Kidney epithelial cell (primary cell): Measurements from ENCODE around the gene PLXND1. TPM values are rescaled to one million over a fixed set of nuclear protein-coding genes. Genes with fewer than 3 reads are reported as not detected.

Experiments
- DNase-seq: peaks from one replicate; pipeline ENCODE4 v3.0.0-alpha.2; 2010; ENCODE audit warnings: low read depth
- H3K27me3 ChIP-seq: 2 replicates; pipeline ENCODE4 v1.6.0; 2011; ENCODE audit warnings: low read length; ENCODE audit not compliant: control insufficient read depth, insufficient read depth
- H3K36me3 ChIP-seq: 2 replicates; pipeline ENCODE4 v1.5.1; 2011; ENCODE audit warnings: low read length; ENCODE audit not compliant: control insufficient read depth, insufficient read depth
- H3K4me3 ChIP-seq: 2 replicates; pipeline ENCODE4 v1.5.1; 2011; ENCODE audit warnings: low read depth, mild to moderate bottlenecking, control low read depth, low read length
- total RNA-seq: library from RNA; depleted of rRNA; stranded (reverse); fragments of >200 nt; gene quantifications from 2 replicates; pipeline ENCODE4 v1.2.3, GENCODE V29; 2015
- TF ChIP-seq, protein P1 (sequence below): IDR thresholded peaks from 2 replicates; pipeline ENCODE4 v1.5.1; 2011; ENCODE audit warnings: mild to moderate bottlenecking, moderate library complexity, low read length, control low read depth, inconsistent platforms; ENCODE audit not compliant: insufficient read depth, poor library complexity, severe bottlenecking

The PLXND1 gene
- total RNA-seq, 1 donor from 2014 or later = 103 TPM

DNA sequence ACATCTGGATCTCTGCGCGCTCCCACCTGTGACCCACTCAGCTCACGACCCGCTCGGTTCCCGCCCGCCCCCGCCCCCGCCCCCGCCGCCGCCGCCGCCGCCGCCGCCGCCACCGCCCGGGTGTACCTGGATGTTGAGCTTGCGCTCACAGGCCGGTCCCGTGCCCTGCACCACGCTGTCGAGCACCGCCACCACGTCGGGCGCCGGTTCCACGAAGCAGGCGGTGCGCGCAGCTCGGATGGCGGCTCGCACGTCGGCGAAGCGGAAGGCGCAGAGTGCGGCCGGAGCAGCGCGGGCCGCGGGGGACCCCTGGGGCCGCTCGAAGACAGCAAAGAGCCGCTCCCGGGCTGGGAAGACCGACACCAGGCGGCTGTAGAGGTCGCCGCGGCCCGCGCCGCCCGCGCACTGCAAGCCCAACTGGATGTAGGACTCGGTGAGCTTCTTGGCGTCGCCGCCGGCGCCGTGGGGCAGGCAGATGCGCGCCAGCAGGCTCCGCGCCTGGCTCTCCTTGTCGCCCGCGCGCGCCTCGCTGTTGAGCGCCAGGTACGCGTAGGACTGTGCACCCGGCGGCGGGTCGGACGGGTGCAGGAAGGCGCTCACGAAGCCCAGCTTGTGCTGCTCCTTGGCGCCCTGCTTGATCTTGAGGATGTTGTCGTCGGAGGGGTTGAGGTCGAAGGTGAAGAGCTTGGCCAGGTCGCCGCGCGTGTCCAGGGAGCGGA is 1.1 kb downstream of the PLXND1 start:
- TF ChIP-seq, protein P1, sequence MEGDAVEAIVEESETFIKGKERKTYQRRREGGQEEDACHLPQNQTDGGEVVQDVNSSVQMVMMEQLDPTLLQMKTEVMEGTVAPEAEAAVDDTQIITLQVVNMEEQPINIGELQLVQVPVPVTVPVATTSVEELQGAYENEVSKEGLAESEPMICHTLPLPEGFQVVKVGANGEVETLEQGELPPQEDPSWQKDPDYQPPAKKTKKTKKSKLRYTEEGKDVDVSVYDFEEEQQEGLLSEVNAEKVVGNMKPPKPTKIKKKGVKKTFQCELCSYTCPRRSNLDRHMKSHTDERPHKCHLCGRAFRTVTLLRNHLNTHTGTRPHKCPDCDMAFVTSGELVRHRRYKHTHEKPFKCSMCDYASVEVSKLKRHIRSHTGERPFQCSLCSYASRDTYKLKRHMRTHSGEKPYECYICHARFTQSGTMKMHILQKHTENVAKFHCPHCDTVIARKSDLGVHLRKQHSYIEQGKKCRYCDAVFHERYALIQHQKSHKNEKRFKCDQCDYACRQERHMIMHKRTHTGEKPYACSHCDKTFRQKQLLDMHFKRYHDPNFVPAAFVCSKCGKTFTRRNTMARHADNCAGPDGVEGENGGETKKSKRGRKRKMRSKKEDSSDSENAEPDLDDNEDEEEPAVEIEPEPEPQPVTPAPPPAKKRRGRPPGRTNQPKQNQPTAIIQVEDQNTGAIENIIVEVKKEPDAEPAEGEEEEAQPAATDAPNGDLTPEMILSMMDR = no peak
- Histone ChIP-seq H3K4me3 (peak overlapping the region; percentile 56), H3K36me3 (no peaks in the 10 kb centered on the region), H3K27me3 (no peaks in the 10 kb centered on the region)
- no peak for DNase-seq

DNA sequence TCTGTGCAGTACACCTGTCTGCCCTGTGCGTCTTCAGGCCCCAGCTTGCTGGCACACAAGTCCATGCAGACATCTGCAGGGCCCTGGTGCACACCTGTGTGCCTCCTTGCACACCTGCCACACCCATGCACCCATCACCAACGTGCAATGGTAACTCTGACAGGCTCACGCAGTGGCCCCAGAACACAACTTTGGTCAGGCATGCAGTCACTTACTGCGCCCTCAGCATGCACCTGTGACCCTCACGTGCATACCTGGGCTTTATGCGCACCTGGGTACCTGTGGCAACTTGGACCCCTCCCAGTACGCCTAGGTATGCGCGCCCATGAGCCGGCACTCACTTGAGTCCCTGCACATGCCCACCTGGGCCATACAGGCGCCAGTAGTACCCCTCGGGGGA is 1.7 kb downstream of the PLXND1 start:
- Histone ChIP-seq H3K36me3 (no peaks in the 10 kb centered on the region), H3K27me3 (no peaks in the 10 kb centered on the region), H3K4me3 (peak overlapping the region; percentile 56)
- TF ChIP-seq, protein P1 = no peak
- no peak for DNase-seq

DNA sequence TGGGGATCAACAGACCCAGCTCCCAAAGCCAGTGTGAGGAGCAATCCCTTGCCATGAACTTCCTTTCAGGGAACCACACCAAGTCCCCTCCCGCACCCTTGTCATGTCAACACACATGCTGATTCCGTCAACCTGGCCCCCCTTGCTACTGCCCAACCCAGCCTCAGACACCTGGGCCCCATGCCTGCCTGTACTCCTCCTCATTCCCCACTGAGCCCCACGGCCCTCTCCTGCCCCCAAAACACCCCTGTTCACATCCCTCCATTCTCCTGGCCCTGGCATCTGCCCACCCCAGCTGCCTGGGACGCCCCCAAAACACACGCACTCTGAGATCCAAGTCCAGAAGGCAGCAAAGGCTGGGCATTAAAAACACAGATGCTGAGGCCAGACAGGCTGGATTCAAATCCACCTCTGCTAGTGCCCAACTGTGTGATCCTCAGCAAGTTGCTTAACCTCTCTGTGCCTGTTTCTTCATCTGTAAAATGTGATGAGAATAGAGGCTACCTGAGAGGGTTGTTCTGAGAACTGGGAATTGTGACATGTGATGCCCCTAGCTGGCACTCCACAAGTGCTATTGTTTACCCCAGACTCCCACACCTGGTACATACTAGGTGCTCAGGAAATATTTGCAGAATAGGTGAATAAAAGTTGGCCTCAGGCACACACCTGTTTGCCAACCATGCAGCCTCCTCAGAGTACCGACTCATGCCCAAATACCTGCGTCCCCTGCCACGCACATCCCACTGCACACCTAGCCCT is 2.3 kb downstream of the PLXND1 start:
- H3K27me3 ChIP-seq = no peaks in the 10 kb centered on the region
- H3K36me3 ChIP-seq = no peaks in the 10 kb centered on the region
- TF ChIP-seq, protein P1 = no peak
- H3K4me3 ChIP-seq = peak overlapping the region; percentile 56
- DNase-seq = no peak

DNA sequence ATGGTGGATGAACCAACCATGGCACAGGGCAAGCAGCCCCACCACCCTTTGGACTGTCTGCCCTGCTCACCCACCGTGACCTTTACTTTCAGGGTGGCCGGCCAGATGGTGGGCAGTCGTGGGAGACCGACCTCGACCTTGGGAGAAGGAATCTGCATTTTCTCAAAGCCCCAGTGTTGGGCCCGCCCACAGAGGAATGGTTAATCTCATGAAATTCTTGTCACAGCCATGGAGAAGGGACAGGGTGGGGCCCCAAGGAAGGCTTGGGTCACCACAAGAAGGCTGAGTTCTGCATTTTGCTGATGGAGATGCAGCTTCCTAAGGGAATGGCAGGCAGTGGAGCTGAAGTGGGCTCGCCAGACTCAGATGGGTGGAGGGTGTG is 2.9 kb downstream of the PLXND1 start:
- TF ChIP-seq, protein P1 = no peak
- peak overlapping the region; percentile 12 for H3K4me3 ChIP-seq
- H3K27me3 ChIP-seq = no peaks in the 10 kb centered on the region
- DNase-seq = no peak
- H3K36me3 ChIP-seq = no peaks in the 10 kb centered on the region

DNA sequence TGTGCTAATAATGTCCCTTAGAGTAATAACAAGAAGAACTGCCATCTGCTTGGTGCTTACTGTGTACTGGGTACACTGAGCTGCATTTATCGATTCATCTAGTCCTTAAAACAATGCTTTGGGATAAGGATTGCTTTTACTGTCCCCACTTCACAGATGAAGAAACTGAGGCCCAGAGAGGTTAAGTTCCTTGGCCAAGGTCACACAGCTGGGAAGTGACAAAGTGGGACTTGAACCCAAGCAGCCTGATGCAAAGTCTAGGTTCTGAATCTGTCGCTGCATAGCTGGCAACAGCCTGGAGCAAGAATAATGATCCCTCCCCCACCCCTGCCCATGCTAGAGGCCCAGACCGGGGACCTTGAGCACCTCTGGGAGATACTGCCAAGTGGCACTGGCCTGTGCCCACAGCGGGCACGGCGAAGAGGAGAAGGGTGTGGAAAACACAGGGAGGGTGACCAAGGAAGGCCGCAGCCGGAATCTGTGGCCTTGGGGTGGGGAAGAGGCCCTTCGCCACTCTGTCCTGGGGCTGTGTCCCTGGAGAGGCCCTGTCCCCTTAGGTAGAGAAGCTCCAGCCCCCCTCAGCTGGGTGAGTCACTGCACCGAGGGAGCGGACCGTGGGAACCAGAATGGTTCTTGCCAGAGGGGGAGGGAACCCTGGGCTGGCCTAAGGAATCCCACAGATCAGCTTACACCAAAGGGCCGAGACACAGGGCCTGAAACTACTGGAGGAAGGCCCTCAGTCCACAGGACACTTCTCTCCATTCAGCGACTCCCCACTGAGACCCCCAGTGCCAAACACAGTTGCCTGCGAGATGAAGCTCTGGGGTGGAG is 3.5 kb downstream of the PLXND1 start:
- peak overlapping the region; percentile 12 for H3K4me3 ChIP-seq
- no peaks in the 10 kb centered on the region for H3K36me3 ChIP-seq
- TF ChIP-seq, protein P1 = no peak
- H3K27me3 ChIP-seq = no peaks in the 10 kb centered on the region
- peak; percentile 62 for DNase-seq
